Activated T-helper 17 cell treated with anti-CD3 and anti-CD28 coated beads, Interleukin-2, amount 50 U/mL, for 72 hours (primary cell): ENCODE results near the gene DOCK4. TPM values are rescaled to one million over a fixed set of nuclear protein-coding genes. Genes with fewer than 3 reads are reported as not detected.

ENCODE experiments used
- ATAC-seq: fragments of 150-1000 bp; cut with Tn5 transposase; replicated peaks from 2 replicates; pipeline ENCODE4 v1.10.0; 2021; ENCODE audit warnings: mild to moderate bottlenecking, moderate library complexity
- H3K27ac Mint-ChIP-seq: one replicate; pipeline ENCODE4 v1.8.0; 2022; ENCODE audit warnings: mixed read lengths
- H3K27me3 Mint-ChIP-seq: one replicate; pipeline ENCODE4 v1.8.0; 2022; ENCODE audit warnings: mixed read lengths
- H3K36me3 Mint-ChIP-seq: one replicate; pipeline ENCODE4 v1.8.0; 2022; ENCODE audit warnings: low read depth, mild to moderate bottlenecking, mixed read lengths
- H3K4me1 Mint-ChIP-seq: one replicate; pipeline ENCODE4 v1.8.0; 2022; ENCODE audit warnings: mixed read lengths
- H3K4me3 Mint-ChIP-seq: one replicate; pipeline ENCODE4 v1.8.0; 2022; ENCODE audit warnings: mild to moderate bottlenecking, mixed read lengths
- H3K9me3 Mint-ChIP-seq: one replicate; pipeline ENCODE4 v1.8.0; 2022; ENCODE audit warnings: mixed read lengths
- total RNA-seq, 2 donors: library from RNA; stranded (reverse); gene quantifications; one replicate each; pipeline ENCODE4 v1.2.3, GENCODE V29; 2022

The DOCK4 gene
- total RNA-seq, 2 donors from 2014 or later, result 0.50 to 1.5 TPM

DNA sequence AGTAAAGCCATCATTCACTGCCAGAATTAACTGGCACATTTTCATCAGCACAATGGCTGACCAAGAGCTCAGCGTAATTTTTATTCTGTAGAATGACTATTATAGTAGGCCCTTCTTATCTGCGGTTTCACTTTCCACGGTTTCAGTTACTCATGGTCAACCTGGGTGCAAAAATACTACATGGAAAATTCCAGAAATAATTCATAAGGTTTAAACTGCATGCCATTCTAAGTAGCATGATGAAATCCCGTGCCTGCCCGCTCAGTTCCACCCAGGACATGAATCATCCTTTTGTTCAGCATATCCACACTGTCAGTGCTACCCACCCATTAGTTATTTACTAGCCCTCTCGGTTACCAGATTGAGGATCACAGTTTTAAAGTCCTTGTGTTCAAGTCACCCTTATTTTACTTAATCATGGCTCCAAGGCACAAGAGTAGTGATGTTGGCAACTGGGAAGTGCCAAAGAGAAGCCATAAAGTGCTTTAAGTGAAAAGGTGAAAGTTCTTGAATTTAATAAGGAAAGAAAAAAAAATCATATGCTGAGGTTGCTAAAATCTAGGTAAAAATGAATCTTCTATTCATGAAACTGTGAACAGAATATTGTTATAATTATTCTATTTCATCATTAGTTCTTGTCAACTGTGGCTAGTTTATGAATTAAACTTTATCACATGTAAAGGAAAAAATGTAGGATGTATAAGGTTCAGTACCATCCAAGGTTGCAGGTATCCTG, 204.9 kb downstream of the DOCK4 start:
- H3K4me1 Mint-ChIP-seq, result no peaks in the 10 kb centered on the region
- peaks cover 7% of the 10 kb centered on the region for H3K27me3 Mint-ChIP-seq
- H3K27ac Mint-ChIP-seq, result no peak overlapping the region
- no peaks in the 10 kb centered on the region for H3K9me3 Mint-ChIP-seq
- H3K4me3 Mint-ChIP-seq, result no peak overlapping the region
- ATAC-seq, result no peak
- no peaks in the 10 kb centered on the region for H3K36me3 Mint-ChIP-seq

DNA sequence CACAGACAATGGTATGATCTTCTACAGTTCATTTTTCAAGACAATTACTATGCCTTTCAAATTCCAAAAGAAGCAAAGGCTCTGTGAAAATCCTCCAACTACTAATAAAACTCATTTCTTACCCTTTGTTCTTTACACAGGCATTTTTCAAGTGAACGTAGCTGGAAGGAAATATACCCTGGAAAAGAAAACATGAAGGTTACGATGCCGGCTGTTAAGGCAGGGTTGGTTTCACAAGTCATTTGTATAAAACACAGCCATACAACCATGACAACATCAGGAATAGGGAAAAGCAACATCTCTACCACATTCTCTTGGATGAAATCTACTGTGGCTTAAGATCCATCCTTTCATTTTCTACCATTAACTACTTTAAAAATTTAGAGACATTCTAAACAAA, 207.9 kb downstream of the DOCK4 start:
- H3K27ac Mint-ChIP-seq, result no peak overlapping the region
- no peak overlapping the region for H3K4me3 Mint-ChIP-seq
- peaks cover 3% of the 10 kb centered on the region for H3K27me3 Mint-ChIP-seq
- no peaks in the 10 kb centered on the region for H3K36me3 Mint-ChIP-seq
- H3K4me1 Mint-ChIP-seq, result no peaks in the 10 kb centered on the region
- ATAC-seq, result no peak
- H3K9me3 Mint-ChIP-seq, result no peaks in the 10 kb centered on the region

DNA sequence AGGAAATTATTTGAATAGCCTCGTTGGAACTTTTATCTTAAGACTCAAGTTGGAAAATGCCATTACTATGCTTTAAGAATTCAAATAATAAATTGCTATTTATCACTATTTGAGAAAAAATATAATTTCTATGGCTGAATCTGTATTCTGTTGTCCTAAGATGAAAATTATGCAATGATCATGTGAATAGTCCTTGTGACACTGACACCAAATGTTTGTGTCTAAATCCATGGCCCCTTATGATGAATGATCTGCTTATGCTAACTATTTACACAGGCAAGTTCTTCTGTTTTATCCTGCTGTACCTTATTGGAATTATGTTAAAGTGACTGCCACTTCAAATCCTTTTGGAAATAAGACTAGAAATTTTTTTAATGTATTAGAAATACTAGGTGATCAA, 208.7 kb downstream of the DOCK4 start:
- Mint-ChIP-seq H3K4me1 (no peaks in the 10 kb centered on the region), H3K36me3 (no peaks in the 10 kb centered on the region), H3K4me3 (no peak overlapping the region), H3K27ac (no peak overlapping the region), H3K27me3 (peaks cover 3% of the 10 kb centered on the region), H3K9me3 (no peaks in the 10 kb centered on the region)
- ATAC-seq, result no peak

DNA sequence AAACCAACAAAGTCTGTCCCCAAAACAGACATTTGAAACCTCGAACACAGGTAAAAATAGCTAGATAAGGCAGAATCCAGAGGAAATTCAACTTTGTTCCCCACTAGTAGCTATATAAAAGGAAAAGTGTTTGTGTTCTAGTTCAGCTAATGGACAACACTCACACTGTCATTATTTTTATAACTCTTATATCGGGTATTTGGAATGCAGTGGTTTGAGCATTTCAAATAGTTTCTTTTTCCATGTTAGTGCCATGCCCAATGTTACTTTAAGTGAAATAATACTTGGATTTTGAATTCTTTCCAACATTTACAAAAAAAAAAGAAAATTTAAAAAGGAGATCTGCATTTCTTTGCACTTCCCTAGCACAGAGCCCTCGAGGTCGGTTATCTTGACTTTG, 213.6 kb downstream of the DOCK4 start:
- no peak overlapping the region for H3K4me3 Mint-ChIP-seq
- no peaks in the 10 kb centered on the region for H3K9me3 Mint-ChIP-seq
- H3K27ac Mint-ChIP-seq, result no peak overlapping the region
- no peaks in the 10 kb centered on the region for H3K36me3 Mint-ChIP-seq
- H3K4me1 Mint-ChIP-seq, result no peaks in the 10 kb centered on the region
- ATAC-seq, result no peak
- no peaks in the 10 kb centered on the region for H3K27me3 Mint-ChIP-seq

DNA sequence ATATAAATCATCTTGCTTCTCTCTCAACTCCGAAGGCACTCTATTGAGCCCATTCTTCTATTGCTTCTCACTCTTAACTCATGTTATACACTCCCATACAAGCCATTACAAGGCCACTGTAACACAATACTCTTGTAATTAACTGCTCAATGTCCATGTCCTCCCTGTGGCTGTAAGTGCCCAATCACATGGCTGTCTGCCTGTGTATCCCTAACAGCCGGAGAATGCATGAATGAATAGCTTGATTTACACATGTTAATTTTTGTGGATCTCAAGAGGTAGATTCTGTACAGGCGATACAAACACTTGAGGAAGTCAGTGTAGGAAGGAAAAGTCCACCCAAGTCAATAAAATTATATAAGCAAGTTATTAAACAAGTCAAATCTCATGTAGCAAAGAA, 215.6 kb downstream of the DOCK4 start:
- Mint-ChIP-seq H3K4me3 (no peak overlapping the region), H3K36me3 (no peaks in the 10 kb centered on the region), H3K9me3 (no peaks in the 10 kb centered on the region), H3K27me3 (peaks cover 4% of the 10 kb centered on the region), H3K4me1 (no peaks in the 10 kb centered on the region), H3K27ac (no peak overlapping the region)
- ATAC-seq, result no peak

DNA sequence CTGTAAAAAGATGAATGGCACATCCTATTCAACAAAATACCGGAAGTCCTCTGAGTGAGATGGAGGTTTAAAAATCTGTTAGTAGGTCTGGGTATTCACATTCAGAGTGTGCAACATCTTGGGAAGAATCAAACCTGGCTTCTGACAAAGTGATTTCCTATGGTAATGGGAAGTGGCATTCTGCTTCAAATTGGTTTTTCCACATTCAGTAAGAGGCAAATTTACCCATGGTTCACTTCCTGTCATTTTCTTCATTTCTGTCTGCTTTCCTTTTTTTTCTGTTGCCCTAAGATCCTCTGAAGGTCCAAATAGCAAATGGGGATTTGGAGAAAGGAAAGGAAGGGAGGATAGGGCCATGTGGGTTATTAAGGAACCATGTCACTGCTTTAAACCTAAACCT, 218.3 kb downstream of the DOCK4 start:
- H3K36me3 Mint-ChIP-seq, result no peaks in the 10 kb centered on the region
- no peak overlapping the region for H3K4me3 Mint-ChIP-seq
- H3K27me3 Mint-ChIP-seq, result peaks cover 9% of the 10 kb centered on the region
- H3K9me3 Mint-ChIP-seq, result no peaks in the 10 kb centered on the region
- no peaks in the 10 kb centered on the region for H3K4me1 Mint-ChIP-seq
- ATAC-seq, result no peak
- H3K27ac Mint-ChIP-seq, result no peak overlapping the region

- Mint-ChIP-seq H3K27ac (no peak overlapping the region), H3K9me3 (no peaks in the 10 kb centered on the region), H3K27me3 (peaks cover 9% of the 10 kb centered on the region), H3K4me3 (no peak overlapping the region), H3K36me3 (no peaks in the 10 kb centered on the region), H3K4me1 (no peaks in the 10 kb centered on the region)
- ATAC-seq, result no peak
These were observed 218.9 kb downstream of the DOCK4 start for GRCh38 chr7:111987115-111987826.

GRCh38 chr7:111986601-111987000, 219.6 kb downstream of the DOCK4 start:
- no peaks in the 10 kb centered on the region for H3K9me3 Mint-ChIP-seq
- ATAC-seq, result no peak
- peaks cover 9% of the 10 kb centered on the region for H3K27me3 Mint-ChIP-seq
- H3K4me3 Mint-ChIP-seq, result no peak overlapping the region
- H3K36me3 Mint-ChIP-seq, result no peaks in the 10 kb centered on the region
- H3K27ac Mint-ChIP-seq, result no peak overlapping the region
- no peaks in the 10 kb centered on the region for H3K4me1 Mint-ChIP-seq

GRCh38 chr7:111985798-111986197, 220.4 kb downstream of the DOCK4 start:
- Mint-ChIP-seq H3K36me3 (no peaks in the 10 kb centered on the region), H3K4me1 (no peaks in the 10 kb centered on the region), H3K4me3 (no peak overlapping the region), H3K9me3 (no peaks in the 10 kb centered on the region), H3K27me3 (peaks cover 9% of the 10 kb centered on the region), H3K27ac (no peak overlapping the region)
- ATAC-seq, result no peak

DNA sequence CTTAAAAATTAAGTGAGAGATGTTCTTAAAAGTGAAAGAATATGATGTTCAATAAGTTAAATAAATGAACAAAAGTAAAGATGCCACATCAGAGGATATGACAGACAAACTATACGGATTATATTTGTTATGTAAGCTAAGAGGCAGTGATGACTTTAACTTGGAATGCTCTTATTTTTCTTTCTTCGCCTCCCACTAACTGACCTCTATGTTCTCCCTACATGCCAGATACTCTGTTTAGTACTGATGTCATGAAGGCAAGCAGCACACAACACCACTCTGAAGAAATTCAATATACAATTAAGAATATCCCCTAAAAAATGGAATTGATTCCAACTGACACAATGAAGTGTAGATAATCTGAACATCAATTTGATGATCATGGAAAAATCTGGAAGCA, 223.4 kb downstream of the DOCK4 start:
- no peaks in the 10 kb centered on the region for H3K9me3 Mint-ChIP-seq
- H3K36me3 Mint-ChIP-seq, result no peaks in the 10 kb centered on the region
- no peak overlapping the region for H3K27ac Mint-ChIP-seq
- no peak overlapping the region for H3K4me3 Mint-ChIP-seq
- H3K27me3 Mint-ChIP-seq, result peaks cover 9% of the 10 kb centered on the region
- H3K4me1 Mint-ChIP-seq, result no peaks in the 10 kb centered on the region
- ATAC-seq, result no peak

DNA sequence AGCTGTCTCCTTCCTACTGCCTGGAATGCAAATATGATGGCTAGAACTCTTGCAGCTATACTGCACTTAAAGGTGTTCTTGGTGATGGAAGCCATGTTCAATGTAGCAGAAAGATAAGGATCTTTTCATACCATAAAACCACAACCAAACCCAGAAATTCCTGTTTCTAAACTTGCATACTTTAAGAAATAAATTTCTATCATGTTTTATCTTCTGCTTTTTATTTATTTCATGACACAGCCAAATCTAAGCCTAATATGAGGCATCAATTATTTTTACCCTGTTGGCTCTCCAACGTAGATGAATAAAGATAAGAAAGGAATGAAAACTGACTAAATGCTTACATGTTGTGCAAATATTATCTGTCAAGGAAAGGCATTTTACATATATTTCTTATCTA, 224.1 kb downstream of the DOCK4 start:
- H3K9me3 Mint-ChIP-seq, result no peaks in the 10 kb centered on the region
- no peaks in the 10 kb centered on the region for H3K4me1 Mint-ChIP-seq
- H3K4me3 Mint-ChIP-seq, result no peak overlapping the region
- no peak overlapping the region for H3K27ac Mint-ChIP-seq
- peaks cover 7% of the 10 kb centered on the region for H3K27me3 Mint-ChIP-seq
- H3K36me3 Mint-ChIP-seq, result no peaks in the 10 kb centered on the region
- no peak for ATAC-seq

- Mint-ChIP-seq H3K36me3 (no peaks in the 10 kb centered on the region), H3K27ac (no peak overlapping the region), H3K27me3 (peaks cover 5% of the 10 kb centered on the region), H3K9me3 (no peaks in the 10 kb centered on the region), H3K4me3 (no peak overlapping the region), H3K4me1 (no peaks in the 10 kb centered on the region)
- ATAC-seq, result no peak
These were observed 225.5 kb downstream of the DOCK4 start for GRCh38 chr7:111980725-111981124.

DNA sequence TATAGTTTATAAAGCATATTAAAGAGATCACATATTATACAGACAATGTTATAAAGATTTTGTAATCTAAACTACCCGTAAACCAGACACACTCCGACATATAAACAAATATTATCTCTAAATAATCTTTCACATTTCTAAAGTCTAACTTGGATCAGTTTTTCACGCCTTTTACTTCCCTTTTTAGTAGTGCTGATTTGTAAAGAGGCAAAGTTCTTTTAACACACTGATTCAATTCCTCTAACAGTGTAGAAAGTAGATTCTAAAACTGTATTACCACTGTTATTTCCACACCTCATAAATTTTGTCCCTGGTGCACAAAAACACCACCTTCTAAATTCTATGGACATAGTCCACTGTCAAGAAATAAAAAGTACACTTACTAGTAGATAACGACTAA, 230.9 kb downstream of the DOCK4 start:
- H3K27ac Mint-ChIP-seq, result no peak overlapping the region
- ATAC-seq, result no peak
- H3K27me3 Mint-ChIP-seq, result peaks cover 4% of the 10 kb centered on the region
- H3K36me3 Mint-ChIP-seq, result no peaks in the 10 kb centered on the region
- no peaks in the 10 kb centered on the region for H3K4me1 Mint-ChIP-seq
- no peak overlapping the region for H3K4me3 Mint-ChIP-seq
- H3K9me3 Mint-ChIP-seq, result no peaks in the 10 kb centered on the region

GRCh38 chr7:111960984-111961383, 245.2 kb downstream of the DOCK4 start:
- H3K9me3 Mint-ChIP-seq, result no peaks in the 10 kb centered on the region

GRCh38 chr7:111958896-111959295, 247.3 kb downstream of the DOCK4 start:
- no peaks in the 10 kb centered on the region for H3K4me1 Mint-ChIP-seq
- H3K9me3 Mint-ChIP-seq, result no peaks in the 10 kb centered on the region
- H3K27me3 Mint-ChIP-seq, result no peaks in the 10 kb centered on the region
- no peak overlapping the region for H3K27ac Mint-ChIP-seq
- no peak for ATAC-seq
- H3K4me3 Mint-ChIP-seq, result no peak overlapping the region
- H3K36me3 Mint-ChIP-seq, result no peaks in the 10 kb centered on the region

More at GRCh38 chr7:111960984-111961383, 245.2 kb downstream of the DOCK4 start:
- H3K27me3 Mint-ChIP-seq, result no peaks in the 10 kb centered on the region
- no peak for ATAC-seq
- H3K4me1 Mint-ChIP-seq, result no peaks in the 10 kb centered on the region
- no peaks in the 10 kb centered on the region for H3K36me3 Mint-ChIP-seq
- H3K4me3 Mint-ChIP-seq, result no peak overlapping the region
- H3K27ac Mint-ChIP-seq, result no peak overlapping the region
